ENCODE results near the gene MED13.

GRCh38 chr17:61966191-61966590 is 98.9 kb downstream of the MED13 start:
- TF ChIP-seq SP1 (IDR thresholded peaks at IDR 0.05) (no peak), L3MBTL2 (conservative IDR thresholded peaks at IDR 0.05) (no peak), BHLHE40 (IDR thresholded peaks at IDR 0.05; ENCODE audit: borderline replicate concordance) (no peak), FOXK2 (IDR thresholded peaks at IDR 0.05) (no peak), FOXM1 (IDR thresholded peaks at IDR 0.05; ENCODE audit: borderline replicate concordance) (no peak), ZNF384 (IDR thresholded peaks at IDR 0.05) (no peak), HDGF (IDR thresholded peaks at IDR 0.05; ENCODE audit: borderline replicate concordance) (no peak), NFRKB (IDR thresholded peaks at IDR 0.05) (no peak), SUZ12 (IDR thresholded peaks at IDR 0.05) (no peak), ELF4 (IDR thresholded peaks at IDR 0.05) (no peak), CTBP1 (IDR thresholded peaks at IDR 0.05; ENCODE audit: borderline replicate concordance) (no peak)

Data from HEK293T (cell line).